ENCODE data around the gene TPI1. TPM values are rescaled to one million over a fixed set of nuclear protein-coding genes. Genes with fewer than 3 reads are reported as not detected.

TPI1 gene
- polyA plus RNA-seq, 3 donors, result 446 to 839 (median 764) TPM

DNA sequence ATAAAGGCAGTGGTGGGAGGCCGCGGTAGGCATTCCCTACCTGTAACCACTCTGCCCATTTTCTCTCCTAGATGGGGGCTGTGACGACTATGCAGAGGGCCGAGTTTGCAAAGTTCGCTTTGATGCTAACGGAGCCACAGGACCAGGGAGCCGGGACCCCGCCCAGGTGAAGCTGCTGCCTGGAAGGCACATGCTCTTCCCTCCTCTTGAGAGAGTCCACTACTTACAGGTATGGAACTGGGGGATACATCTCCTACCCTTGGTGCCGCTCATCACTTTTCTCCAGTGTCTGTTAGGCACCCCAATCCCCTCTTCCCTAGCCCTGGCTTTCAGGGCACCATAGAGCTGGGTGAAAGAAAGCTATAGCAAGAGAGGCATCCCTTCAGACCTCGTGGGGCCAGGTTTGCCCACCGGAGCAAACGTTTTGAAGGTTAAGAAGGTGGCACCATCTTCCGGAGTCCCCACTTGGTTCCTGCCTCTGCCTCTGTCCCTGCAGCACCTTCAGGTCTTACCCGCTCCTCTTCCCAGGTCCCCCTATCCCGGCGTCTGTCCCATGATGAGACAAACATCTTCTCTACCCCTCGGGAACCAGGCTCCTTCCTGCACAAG is 41.1 kb upstream of the TPI1 start:
- H3K4me3 ChIP-seq (replicated peaks in 1 of 3; ENCODE audit: low read depth in 2 of 3, low read length in 3 of 3), result no peak overlapping the region
- intact Hi-C loops (cut with micrococcal nuclease), result loop anchor here (5.0 kb wide), 3 partner anchors 34 to 204 kb away; no protein-coding TSS in a partner anchor
- H3K36me3 ChIP-seq (replicated peaks in 1 of 2; ENCODE audit: control insufficient read depth in 1 of 2, insufficient read depth in 2 of 2, low read length in 2 of 2), result no peaks in the 10 kb centered on the region
- Mint-ChIP-seq H3K4me3 (peak overlapping the region in 1 of 2 donors; percentile 84), H3K9me3 (peaks cover 0 to 12% (median 8%) of the 10 kb centered on the region in 7 donors), H3K27ac (peak overlapping the region in 1 of 7 donors; percentile 25), H3K36me3 (peaks cover 16 to 26% of the 10 kb centered on the region in 2 donors), H3K4me1 (peaks cover 42% of the 10 kb centered on the region), H3K27me3 (ENCODE audit: low read depth in 3 of 3) (peaks cover 50 to 69% (median 52%) of the 10 kb centered on the region in 3 donors)
- DNase-seq, result no peak
- peaks cover 12 to 56% of the 10 kb centered on the region in 2 donors for H3K27me3 ChIP-seq (ENCODE audit: control insufficient read depth in 2 of 2, insufficient read depth in 2 of 2, low read length in 2 of 2)
- H3K4me1 ChIP-seq (ENCODE audit: control insufficient read depth in 1 of 2, insufficient read depth in 2 of 2, low read length in 2 of 2), result peaks cover 23 to 49% of the 10 kb centered on the region in 2 donors
- H3K9me3 ChIP-seq (replicated peaks in 1 of 2; ENCODE audit: control insufficient read depth in 1 of 2, insufficient read depth in 1 of 2, low read length in 2 of 2), result peaks cover 0 to 6% of the 10 kb centered on the region in 2 donors
- 100% methylated on average over 6 of the region's 17 CpGs for WGBS (ENCODE audit: insufficient coverage)
- H3K4me2 ChIP-seq (replicated peaks; ENCODE audit: extremely low read depth, low read length, poor library complexity, severe bottlenecking), result no peak overlapping the region
- TF ChIP-seq CTCF (IDR thresholded peaks at IDR 0.05), result no peak
- no peak overlapping the region for H2AFZ ChIP-seq (ENCODE audit: insufficient read depth, low read depth, low read length, poor library complexity, severe bottlenecking)
- peaks cover 29% of the 10 kb centered on the region for H4K20me1 ChIP-seq (ENCODE audit: insufficient read depth, low read length)
- H3K9ac ChIP-seq (ENCODE audit: insufficient read depth, low read length, poor library complexity, severe bottlenecking), result no peak overlapping the region
- H3K27ac ChIP-seq (ENCODE audit: low read depth in 1 of 2, low read length in 2 of 2), result no peak overlapping the region
- peaks cover 5% of the 10 kb centered on the region for H3K79me2 ChIP-seq (ENCODE audit: insufficient read depth, low read length)

DNA sequence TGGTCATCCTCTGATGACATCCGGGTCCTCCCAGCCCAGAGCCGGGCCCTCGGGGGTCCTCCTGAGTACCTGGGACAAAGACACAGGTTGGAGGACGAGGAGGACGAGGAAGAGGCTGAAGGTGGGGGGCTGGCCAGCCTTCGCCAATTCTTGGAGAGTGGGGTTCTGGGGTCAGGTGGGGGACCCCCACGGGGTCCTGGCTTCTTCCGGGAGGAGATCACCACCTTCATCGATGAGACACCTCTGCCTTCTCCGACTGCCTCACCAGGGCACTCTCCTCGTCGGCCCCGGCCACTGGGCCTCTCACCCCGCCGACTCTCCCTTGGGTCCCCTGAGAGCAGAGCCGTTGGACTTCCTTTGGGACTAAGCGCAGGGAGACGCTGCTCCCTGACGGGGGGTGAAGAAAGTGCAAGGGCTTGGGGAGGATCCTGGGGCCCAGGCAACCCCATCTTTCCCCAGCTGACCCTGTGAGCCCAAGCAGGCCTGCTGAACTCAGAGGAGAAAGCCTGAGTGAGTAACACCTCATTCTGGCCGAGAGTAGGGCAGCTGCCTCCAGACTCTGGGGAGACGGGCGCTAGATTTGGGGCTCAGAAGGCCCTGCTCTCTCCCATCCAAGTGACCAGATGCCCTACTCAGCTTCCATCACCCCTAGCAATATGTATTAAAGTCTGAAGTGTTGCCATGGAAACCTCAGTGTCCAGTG is 40.4 kb upstream of the TPI1 start:
- H3K27ac ChIP-seq (ENCODE audit: low read depth in 1 of 2, low read length in 2 of 2), result no peak overlapping the region
- no peak overlapping the region for H3K4me3 ChIP-seq (replicated peaks in 1 of 3; ENCODE audit: low read depth in 2 of 3, low read length in 3 of 3)
- H3K9me3 ChIP-seq (replicated peaks in 1 of 2; ENCODE audit: control insufficient read depth in 1 of 2, insufficient read depth in 1 of 2, low read length in 2 of 2), result peaks cover 0 to 6% of the 10 kb centered on the region in 2 donors

More for the DNA sequence above, 40.4 kb upstream of the TPI1 start:
- peaks cover 0 to 12% (median 8%) of the 10 kb centered on the region in 7 donors for H3K9me3 Mint-ChIP-seq
- peak overlapping the region; percentile 63 to 84 for H3K4me3 Mint-ChIP-seq
- H3K27me3 Mint-ChIP-seq (ENCODE audit: low read depth in 3 of 3), result peaks cover 55 to 75% (median 58%) of the 10 kb centered on the region in 3 donors
- intact Hi-C loops (cut with micrococcal nuclease), result loop anchor here (5.0 kb wide), 3 partner anchors 35 to 205 kb away; no protein-coding TSS in a partner anchor
- no peak for DNase-seq
- WGBS (ENCODE audit: insufficient coverage), result 96% methylated on average over 22 of the region's 22 CpGs
- H2AFZ ChIP-seq (ENCODE audit: insufficient read depth, low read depth, low read length, poor library complexity, severe bottlenecking), result no peak overlapping the region
- peaks cover 39% of the 10 kb centered on the region for H3K4me1 Mint-ChIP-seq
- H3K27ac Mint-ChIP-seq, result no peak overlapping the region
- peaks cover 29% of the 10 kb centered on the region for H4K20me1 ChIP-seq (ENCODE audit: insufficient read depth, low read length)
- no peaks in the 10 kb centered on the region for H3K36me3 ChIP-seq (replicated peaks in 1 of 2; ENCODE audit: control insufficient read depth in 1 of 2, insufficient read depth in 2 of 2, low read length in 2 of 2)
- no peak overlapping the region for H3K4me2 ChIP-seq (replicated peaks; ENCODE audit: extremely low read depth, low read length, poor library complexity, severe bottlenecking)
- peaks cover 21 to 46% of the 10 kb centered on the region in 2 donors for H3K4me1 ChIP-seq (ENCODE audit: control insufficient read depth in 1 of 2, insufficient read depth in 2 of 2, low read length in 2 of 2)
- no peak overlapping the region for H3K9ac ChIP-seq (ENCODE audit: insufficient read depth, low read length, poor library complexity, severe bottlenecking)
- peaks cover 12 to 56% of the 10 kb centered on the region in 2 donors for H3K27me3 ChIP-seq (ENCODE audit: control insufficient read depth in 2 of 2, insufficient read depth in 2 of 2, low read length in 2 of 2)
- H3K36me3 Mint-ChIP-seq, result peaks cover 16 to 26% of the 10 kb centered on the region in 2 donors
- no peak for TF ChIP-seq CTCF (IDR thresholded peaks at IDR 0.05)
- peaks cover 5% of the 10 kb centered on the region for H3K79me2 ChIP-seq (ENCODE audit: insufficient read depth, low read length)

All from CD14-positive monocyte (primary cell).